NCI-H524 (cell line): ENCODE results near the gene CD27.
"Not testable (repeated sequence)": the region's sequence is repeated elsewhere in the genome, so short reads cannot be mapped to it uniquely, and the experiment has no call there.

ENCODE experiments used
- DNase-seq, 2 experiments: peaks; one replicate each; lab custom pipeline; 2025; lab: John Stamatoyannopoulos, UW

Gene CD27

GRCh38 chr12:6488240-6488639 lies 43.5 kb downstream of the CD27 start:
- no peak for DNase-seq

- DNase-seq: no peak
Measured at GRCh38 chr12:6489449-6489848, 44.7 kb downstream of the CD27 start.

- DNase-seq: not testable (repeated sequence)
Measured at GRCh38 chr12:6490673-6491072, 45.9 kb downstream of the CD27 start.

GRCh38 chr12:6492838-6493496 lies 48.2 kb downstream of the CD27 start, which contains the start of gene MRPL51:
Gene MRPL51, minus strand, starts transcription at chr12:6493262. Its CDS starts 126 bp downstream, at chr12:6493136.
- peak; percentile 81 to 92 for DNase-seq

GRCh38 chr12:6493497-6494257 lies 48.9 kb downstream of the CD27 start, which contains the start of gene NCAPD2:
Gene NCAPD2, plus strand, starts transcription at chr12:6494102. Its CDS starts 997 bp downstream, at chr12:6495099.
- peak; percentile 92 to 96 for DNase-seq

GRCh38 chr12:6494258-6494743 lies 49.5 kb downstream of the CD27 start:
- peak in 1 of 2 experiments; percentile 25 for DNase-seq

- no peak for DNase-seq
Measured at GRCh38 chr12:6494968-6495367, 50.2 kb downstream of the CD27 start.

- DNase-seq: not testable (repeated sequence)
Measured at GRCh38 chr12:6497291-6497690, 52.5 kb downstream of the CD27 start.

- DNase-seq: no peak
Measured at GRCh38 chr12:6500466-6500865, 55.7 kb downstream of the CD27 start.
